Hepatocyte (in vitro differentiated cells): ENCODE measurements around the gene LMF2. TPM values are rescaled to one million over a fixed set of nuclear protein-coding genes. Genes with fewer than 3 reads are reported as not detected.
A peak's percentile ranks its signal among the peaks of the same experiment; 100 is the strongest.

Experiments used
- DNase-seq: peaks from one replicate; pipeline ENCODE4 v3.0.0-alpha.2; 2016; ENCODE audit warnings: low spot score
- H2AFZ ChIP-seq: fragments of 200-600 bp; sonication (generic); 2 replicates; pipeline ENCODE4 v1.6.0; 2016; ENCODE audit warnings: antibody characterized with exemption, mild to moderate bottlenecking
- H3K27ac ChIP-seq: fragments of 200-600 bp; sonication (generic); 2 replicates; pipeline ENCODE4 v1.5.1; 2016; ENCODE audit warnings: mild to moderate bottlenecking
- H3K27me3 ChIP-seq: fragments of 200-600 bp; sonication (generic); 2 replicates; pipeline ENCODE4 v1.6.1; 2016
- H3K36me3 ChIP-seq: fragments of 200-600 bp; sonication (generic); replicated peaks from 2 replicates; pipeline ENCODE4 v1.5.1; 2016; ENCODE audit warnings: low read depth; ENCODE audit not compliant: insufficient read depth
- H3K4me1 ChIP-seq: fragments of 200-600 bp; sonication (generic); 2 replicates; pipeline ENCODE4 v1.5.1; 2016; ENCODE audit warnings: mild to moderate bottlenecking, moderate library complexity; ENCODE audit not compliant: insufficient read depth
- H3K4me2 ChIP-seq: fragments of 200-600 bp; sonication (generic); 2 replicates; pipeline ENCODE4 v1.6.0; 2016
- H3K4me3 ChIP-seq: fragments of 200-600 bp; sonication (generic); 2 replicates; pipeline ENCODE4 v1.5.1; 2016; ENCODE audit warnings: mild to moderate bottlenecking
- H3K79me2 ChIP-seq: fragments of 200-600 bp; sonication (generic); 2 replicates; pipeline ENCODE4 v1.6.0; 2017; ENCODE audit warnings: mild to moderate bottlenecking
- H3K9me2 ChIP-seq: fragments of 200-600 bp; sonication (generic); replicated peaks from 2 replicates; pipeline ENCODE4 v1.6.0; 2017; ENCODE audit warnings: mild to moderate bottlenecking; ENCODE audit not compliant: insufficient read depth
- H3K9me3 ChIP-seq: fragments of 200-600 bp; sonication (generic); 2 replicates; pipeline ENCODE4 v1.5.1; 2016; ENCODE audit warnings: low read depth, mild to moderate bottlenecking
- H4K20me1 ChIP-seq: fragments of 200-600 bp; sonication (generic); 2 replicates; pipeline ENCODE4 v1.6.0; 2016; ENCODE audit warnings: mild to moderate bottlenecking; ENCODE audit not compliant: insufficient read depth, poor library complexity, severe bottlenecking
- CTCF ChIP-seq: fragments of 200-600 bp; sonication (generic); IDR thresholded peaks from 2 replicates; pipeline ENCODE4 v1.5.1; 2016; ENCODE audit warnings: antibody characterized with exemption, mild to moderate bottlenecking; ENCODE audit not compliant: poor library complexity
- EZH2 ChIP-seq: fragments of 200-600 bp; sonication (generic); IDR thresholded peaks from 2 replicates; pipeline ENCODE4 v1.6.1; 2016; ENCODE audit warnings: antibody characterized with exemption, mild to moderate bottlenecking, borderline replicate concordance
- EZH2phosphoT487 ChIP-seq: fragments of 200-600 bp; sonication (generic); IDR thresholded peaks from one replicate; pipeline ENCODE4 v1.6.1; 2018; ENCODE audit warnings: antibody characterized with exemption, mild to moderate bottlenecking, low read depth, moderate library complexity; ENCODE audit not compliant: unreplicated experiment, severe bottlenecking
- WGBS: methylation state at CpG from one replicate; pipeline ENCODE4 v1.1.6; 2016; ENCODE audit warnings: low lambda C conversion rate; ENCODE audit errors: missing lambda C conversion rate; 5-methylcytosine and 5-hydroxymethylcytosine counted together
- polyA plus RNA-seq: library from polyadenylated mRNA; unstranded; fragments of >200 nt; fragmentation: Nextera tagmentation; extraction: Ambion mirVana; gene quantifications from 2 replicates; pipeline ENCODE4 v1.2.1, GENCODE V29; 2016
- total RNA-seq: library from RNA; depleted of rRNA; stranded (reverse); fragments of >200 nt; gene quantifications from 2 replicates; pipeline ENCODE4 v1.2.3, GENCODE V29; 2014

Gene LMF2
- total and polyA plus RNA-seq, 2 experiments from 2014 or later: 32.8 to 97.6 TPM

- Histone ChIP-seq H4K20me1 (no peaks in the 10 kb centered on the region), H3K9me3 (no peaks in the 10 kb centered on the region), H3K27me3 (peaks cover 29% of the 10 kb centered on the region), H3K36me3 (no peaks in the 10 kb centered on the region), H3K27ac (no peak overlapping the region), H3K4me2 (no peak overlapping the region), H3K4me1 (peaks cover 14% of the 10 kb centered on the region), H3K79me2 (no peaks in the 10 kb centered on the region), H3K9me2 (no peaks in the 10 kb centered on the region), H2AFZ (no peak overlapping the region), H3K4me3 (no peak overlapping the region)
- DNase-seq: no peak
- TF ChIP-seq EZH2phosphoT487 (no peak), CTCF (no peak), EZH2 (no peak)
- WGBS: 84% methylated on average over 11 of the region's 11 CpGs
Measured at GRCh38 chr22:50479721-50480120, 27.8 kb downstream of the LMF2 start.

GRCh38 chr22:50477923-50478322 is 29.6 kb downstream of the LMF2 start:
- Histone ChIP-seq H3K27ac (no peak overlapping the region), H3K36me3 (no peaks in the 10 kb centered on the region), H4K20me1 (peaks cover 15% of the 10 kb centered on the region), H3K4me1 (peaks cover 15% of the 10 kb centered on the region), H2AFZ (no peak overlapping the region), H3K4me3 (no peak overlapping the region), H3K9me2 (no peaks in the 10 kb centered on the region), H3K9me3 (no peaks in the 10 kb centered on the region), H3K27me3 (peaks cover 29% of the 10 kb centered on the region), H3K4me2 (no peak overlapping the region), H3K79me2 (peaks cover 17% of the 10 kb centered on the region)
- DNase-seq: no peak
- no peak for TF ChIP-seq EZH2
- TF ChIP-seq CTCF: no peak
- TF ChIP-seq EZH2phosphoT487: no peak
- 87% methylated on average over 12 of the region's 12 CpGs for WGBS

- Histone ChIP-seq H2AFZ (no peak overlapping the region), H3K9me2 (no peaks in the 10 kb centered on the region), H3K27me3 (peaks cover 25% of the 10 kb centered on the region), H3K4me2 (no peak overlapping the region), H3K9me3 (no peaks in the 10 kb centered on the region), H3K4me3 (no peak overlapping the region), H4K20me1 (peaks cover 26% of the 10 kb centered on the region), H3K79me2 (peaks cover 28% of the 10 kb centered on the region), H3K36me3 (no peaks in the 10 kb centered on the region), H3K27ac (no peak overlapping the region), H3K4me1 (peaks cover 20% of the 10 kb centered on the region)
- whole genome bisulfite sequencing: 85% methylated on average over 7 of the region's 7 CpGs
- DNase-seq: no peak
- no peak for TF ChIP-seq CTCF
- no peak for TF ChIP-seq EZH2
- no peak for TF ChIP-seq EZH2phosphoT487
Measured at GRCh38 chr22:50476868-50477267, 30.6 kb downstream of the LMF2 start.

GRCh38 chr22:50475652-50476002 is 31.9 kb downstream of the LMF2 start:
- no peak for TF ChIP-seq EZH2phosphoT487
- TF ChIP-seq CTCF: no peak
- no peak for TF ChIP-seq EZH2
- Histone ChIP-seq H3K4me2 (peak overlapping the region; percentile 89), H3K79me2 (peaks cover 40% of the 10 kb centered on the region), H3K27me3 (peaks cover 17% of the 10 kb centered on the region), H3K4me1 (peaks cover 28% of the 10 kb centered on the region), H3K27ac (no peak overlapping the region), H4K20me1 (peaks cover 38% of the 10 kb centered on the region), H3K36me3 (no peaks in the 10 kb centered on the region), H3K9me3 (no peaks in the 10 kb centered on the region), H3K4me3 (no peak overlapping the region), H2AFZ (peak overlapping the region; percentile 71), H3K9me2 (no peaks in the 10 kb centered on the region)
- 99% methylated on average over 6 of the region's 6 CpGs for WGBS
- DNase-seq: no peak
